ENCODE measurements around the gene STRADA.

Gene STRADA

DNA sequence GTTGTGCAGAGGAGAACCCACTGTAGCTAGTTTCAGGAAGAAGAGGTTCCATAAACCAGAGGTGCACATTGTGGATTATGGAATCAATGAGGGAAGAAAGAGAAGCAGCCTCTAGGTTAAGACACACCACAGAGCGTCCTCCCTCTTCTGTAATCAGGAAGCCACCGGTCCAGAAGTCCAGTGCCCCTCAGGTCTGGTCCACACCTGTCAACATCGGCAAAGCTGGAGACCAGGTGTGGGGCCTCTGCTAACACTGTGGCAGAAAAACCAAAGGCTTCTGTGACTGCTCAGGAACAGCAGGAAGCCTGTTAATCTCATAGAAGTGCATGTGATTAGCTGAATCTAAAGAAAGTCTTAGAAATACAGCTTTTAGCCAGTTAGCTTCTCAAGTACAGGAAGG lies 65.0 kb downstream of the STRADA start:
- TF ChIP-seq SIN3A (IDR thresholded peaks at IDR 0.05; ENCODE audit: borderline replicate concordance, insufficient read depth, low read length) (no peak), TAF1 (IDR thresholded peaks at IDR 0.05; ENCODE audit: borderline replicate concordance, insufficient read depth, low read length) (no peak), POLR2AphosphoS5 (IDR thresholded peaks at IDR 0.05; ENCODE audit: low read depth, low read length) (no peak), FOXP2 (optimal IDR thresholded peaks at IDR 0.05; ENCODE audit: borderline replicate concordance, extremely low read depth, extremely low read length, insufficient read depth) (no peak), REST (IDR thresholded peaks at IDR 0.05; ENCODE audit: insufficient read depth in 1 of 2, low read depth in 2 of 2, low read length in 2 of 2) (no peak)

- peak; percentile 34; the same call in 1 of the 2 replicates for TF ChIP-seq POLR2AphosphoS5 (IDR thresholded peaks at IDR 0.05; ENCODE audit: low read depth, low read length)
- no peak for TF ChIP-seq SIN3A (IDR thresholded peaks at IDR 0.05; ENCODE audit: borderline replicate concordance, insufficient read depth, low read length)
- peak in 1 of 2 experiments; percentile 70; a peak in 1 of 4 replicates for TF ChIP-seq REST (IDR thresholded peaks at IDR 0.05; ENCODE audit: insufficient read depth in 1 of 2, low read depth in 2 of 2, low read length in 2 of 2)
- no peak for TF ChIP-seq TAF1 (IDR thresholded peaks at IDR 0.05; ENCODE audit: borderline replicate concordance, insufficient read depth, low read length)
- peak; percentile 19 for TF ChIP-seq FOXP2 (optimal IDR thresholded peaks at IDR 0.05; ENCODE audit: borderline replicate concordance, extremely low read depth, extremely low read length, insufficient read depth)
These were observed 65.7 kb downstream of the STRADA start for GRCh38 chr17:63675607-63676546.

GRCh38 chr17:63675231-63675606 lies 66.4 kb downstream of the STRADA start:
- TF ChIP-seq SIN3A (IDR thresholded peaks at IDR 0.05; ENCODE audit: borderline replicate concordance, insufficient read depth, low read length), result 0 out of 2 replicates have a peak, but pooled peaks have one; percentile 60
- no peak for TF ChIP-seq TAF1 (IDR thresholded peaks at IDR 0.05; ENCODE audit: borderline replicate concordance, insufficient read depth, low read length)
- TF ChIP-seq POLR2AphosphoS5 (IDR thresholded peaks at IDR 0.05; ENCODE audit: low read depth, low read length), result no peak
- TF ChIP-seq REST (IDR thresholded peaks at IDR 0.05; ENCODE audit: insufficient read depth in 1 of 2, low read depth in 2 of 2, low read length in 2 of 2), result no peak
- TF ChIP-seq FOXP2 (optimal IDR thresholded peaks at IDR 0.05; ENCODE audit: borderline replicate concordance, extremely low read depth, extremely low read length, insufficient read depth), result no peak

- TF ChIP-seq FOXP2 (optimal IDR thresholded peaks at IDR 0.05; ENCODE audit: borderline replicate concordance, extremely low read depth, extremely low read length, insufficient read depth) (no peak), REST (IDR thresholded peaks at IDR 0.05; ENCODE audit: insufficient read depth in 1 of 2, low read depth in 2 of 2, low read length in 2 of 2) (no peak), POLR2AphosphoS5 (IDR thresholded peaks at IDR 0.05; ENCODE audit: low read depth, low read length) (no peak), SIN3A (IDR thresholded peaks at IDR 0.05; ENCODE audit: borderline replicate concordance, insufficient read depth, low read length) (no peak), TAF1 (IDR thresholded peaks at IDR 0.05; ENCODE audit: borderline replicate concordance, insufficient read depth, low read length) (no peak)
These were observed 68.7 kb downstream of the STRADA start for GRCh38 chr17:63672856-63673255.

Measured in PFSK-1 (cell line).